ENCODE data around the gene ACBD4. TPM values are rescaled to one million over a fixed set of nuclear protein-coding genes. Genes with fewer than 3 reads are reported as not detected.

ACBD4 gene
- total and polyA plus RNA-seq, 10 of the 15 experiments (the other 5 are each of a cell fraction or from before 2014, with no cell fraction given) = 0.20 to 13.8 (median 6.9) TPM

GRCh38 chr17:45147581-45148182, 12.2 kb downstream of the ACBD4 start (continued):
- peak; percentile 92 for TF ChIP-seq BCLAF1 (IDR thresholded peaks at IDR 0.05)
- peak; percentile 98 for TF ChIP-seq RELB (IDR thresholded peaks at IDR 0.05; ENCODE audit: low read depth)
- TF ChIP-seq MTA3 (IDR thresholded peaks at IDR 0.05; ENCODE audit: borderline replicate concordance, low read length) = 0 out of 2 replicates have a peak, but pooled peaks have one; percentile 67
- peak; percentile 47; the same call in 1 of the 2 replicates for TF ChIP-seq MTA2 (IDR thresholded peaks at IDR 0.05; ENCODE audit: low read depth)
- TF ChIP-seq RELA (IDR thresholded peaks at IDR 0.05; ENCODE audit: borderline replicate concordance, partially characterized antibody) = peak; percentile 57
- no peak for TF ChIP-seq FOS (IDR thresholded peaks at IDR 0.05; ENCODE audit: borderline replicate concordance, extremely low read depth, insufficient read length)
- TF ChIP-seq SIN3A (IDR thresholded peaks at IDR 0.05; ENCODE audit: low read depth, low read length) = no peak; the same call in 1 of the 2 replicates
- TF ChIP-seq NFIC (IDR thresholded peaks at IDR 0.05; ENCODE audit: low read depth, low read length) = peak; percentile 74; the same call in 1 of the 2 replicates
- TF ChIP-seq HDAC2 (IDR thresholded peaks at IDR 0.05) = no peak
- TF ChIP-seq NFYB (IDR thresholded peaks at IDR 0.05; ENCODE audit: insufficient read depth, low read depth, low read length) = no peak
- peak; percentile 69 for TF ChIP-seq ATF2 (IDR thresholded peaks at IDR 0.05; ENCODE audit: low read length)
- TF ChIP-seq RCOR1 (conservative IDR thresholded peaks at IDR 0.05; ENCODE audit: low read depth, low read length) = no peak
- no peak for TF ChIP-seq HSF1 (IDR thresholded peaks at IDR 0.05; ENCODE audit: low read depth, low read length)
- peak; percentile 97 for TF ChIP-seq SREBF1 (IDR thresholded peaks at IDR 0.05; ENCODE audit: low read length)
- TF ChIP-seq ZNF274 (IDR thresholded peaks at IDR 0.05; ENCODE audit: insufficient read depth, insufficient read length) = no peak
- no peak for TF ChIP-seq NFXL1 (IDR thresholded peaks at IDR 0.05; ENCODE audit: borderline replicate concordance)
- no peak for TF ChIP-seq SUZ12 (IDR thresholded peaks at IDR 0.05; ENCODE audit: unreplicated experiment)
- peak; percentile 74 for TF ChIP-seq RUNX3 (IDR thresholded peaks at IDR 0.05; ENCODE audit: low read length)
- peak; percentile 2; the same call in 1 of the 2 replicates for TF ChIP-seq POLR2AphosphoS5 (IDR thresholded peaks at IDR 0.05; ENCODE audit: low read length)
- TF ChIP-seq CBFB (IDR thresholded peaks at IDR 0.05; ENCODE audit: low read depth) = no peak

Measured in GM12878 (cell line).